NCI-H1105 treated with DMSO at 0.1 percent for 48 hours (cell line): ENCODE measurements around the gene PCBD2.

Experiments
- DNase-seq: peaks from one replicate; lab custom pipeline; 2025; lab: John Stamatoyannopoulos, UW

The PCBD2 gene

DNA sequence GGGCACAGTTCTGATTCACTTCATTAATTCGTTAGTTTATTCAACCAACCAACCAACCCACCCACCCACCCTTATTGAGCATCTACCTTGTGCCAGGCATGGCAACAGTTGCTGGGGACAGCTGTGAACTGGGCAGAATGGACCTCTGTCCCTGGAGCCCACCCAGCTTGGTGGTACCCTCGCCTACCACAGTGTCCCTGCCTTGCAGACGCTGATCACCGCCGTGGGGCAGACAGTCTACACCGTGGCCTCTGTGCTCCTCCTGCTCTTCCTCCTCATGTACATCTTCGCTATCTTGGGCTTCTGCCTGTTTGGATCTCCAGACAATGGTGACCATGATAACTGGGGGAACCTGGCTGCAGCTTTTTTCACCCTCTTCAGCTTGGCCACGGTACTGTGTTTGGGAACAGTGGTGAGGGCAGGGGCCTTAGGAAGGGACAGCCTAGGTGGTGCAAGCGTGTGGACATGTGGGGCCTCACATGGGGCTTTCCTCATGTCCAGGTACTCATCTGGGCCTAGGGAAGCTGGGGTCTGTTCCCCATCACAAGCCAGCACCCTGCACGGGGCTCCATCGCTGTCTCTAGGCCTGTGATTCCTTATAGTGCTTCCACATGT is 102.9 kb downstream of the PCBD2 start:
- DNase-seq: no peak

GRCh38 chr5:135008556-135008955 is 103.6 kb downstream of the PCBD2 start:
- DNase-seq: no peak

DNA sequence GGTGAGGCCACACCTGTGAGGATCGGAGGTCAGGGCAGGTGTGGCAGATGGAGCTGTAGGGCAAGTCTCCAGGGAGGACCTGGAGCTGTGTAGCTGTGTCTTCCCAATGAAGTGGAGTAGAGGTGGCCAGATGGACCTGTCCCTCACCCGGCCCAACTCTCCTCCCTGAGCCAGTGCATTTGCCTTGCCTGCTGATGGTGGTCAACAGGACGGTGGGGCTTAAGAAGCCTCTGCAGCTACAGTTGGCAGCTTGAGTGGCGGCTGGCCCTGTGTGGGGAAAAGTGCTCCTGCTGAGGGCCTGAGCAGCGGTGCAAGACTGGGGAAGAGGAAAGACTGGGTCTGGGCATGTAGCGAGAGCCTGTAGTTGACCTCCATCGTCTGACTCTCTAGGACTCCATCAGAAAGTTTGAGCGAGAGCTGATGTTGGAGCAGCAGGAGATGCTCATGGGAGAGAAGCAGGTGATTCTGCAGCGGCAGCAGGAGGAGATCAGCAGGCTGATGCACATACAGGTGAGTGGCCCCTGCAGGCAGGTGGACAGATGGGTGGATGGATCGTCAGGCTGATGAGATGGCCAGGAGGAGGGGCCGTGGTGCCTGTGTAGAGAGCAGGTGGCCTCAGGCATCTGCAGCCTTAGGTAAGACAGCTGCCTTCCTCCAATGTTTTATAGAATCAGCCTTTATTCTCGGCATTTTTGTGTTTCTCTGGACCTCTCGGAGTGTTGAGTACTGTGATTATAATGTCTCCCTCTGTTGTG is 104.2 kb downstream of the PCBD2 start:
- peak; percentile 13 for DNase-seq

GRCh38 chr5:135009736-135010501 is 105.0 kb downstream of the PCBD2 start:
- DNase-seq: no peak

GRCh38 chr5:135010502-135011354 is 105.8 kb downstream of the PCBD2 start:
- DNase-seq: no peak

- DNase-seq: no peak
These were observed 106.6 kb downstream of the PCBD2 start for GRCh38 chr5:135011355-135012032.

- DNase-seq: no peak
These were observed 107.2 kb downstream of the PCBD2 start for GRCh38 chr5:135012033-135012588.
